ENCODE measurements around the gene CAMK4. TPM values are rescaled to one million over a fixed set of nuclear protein-coding genes. Genes with fewer than 3 reads are reported as not detected.

Gene CAMK4
- 3.9 TPM for polyA plus RNA-seq (2013, experiment 1 of 2)
- polyA plus RNA-seq (2013, experiment 2 of 2), result 6.1 TPM

DNA sequence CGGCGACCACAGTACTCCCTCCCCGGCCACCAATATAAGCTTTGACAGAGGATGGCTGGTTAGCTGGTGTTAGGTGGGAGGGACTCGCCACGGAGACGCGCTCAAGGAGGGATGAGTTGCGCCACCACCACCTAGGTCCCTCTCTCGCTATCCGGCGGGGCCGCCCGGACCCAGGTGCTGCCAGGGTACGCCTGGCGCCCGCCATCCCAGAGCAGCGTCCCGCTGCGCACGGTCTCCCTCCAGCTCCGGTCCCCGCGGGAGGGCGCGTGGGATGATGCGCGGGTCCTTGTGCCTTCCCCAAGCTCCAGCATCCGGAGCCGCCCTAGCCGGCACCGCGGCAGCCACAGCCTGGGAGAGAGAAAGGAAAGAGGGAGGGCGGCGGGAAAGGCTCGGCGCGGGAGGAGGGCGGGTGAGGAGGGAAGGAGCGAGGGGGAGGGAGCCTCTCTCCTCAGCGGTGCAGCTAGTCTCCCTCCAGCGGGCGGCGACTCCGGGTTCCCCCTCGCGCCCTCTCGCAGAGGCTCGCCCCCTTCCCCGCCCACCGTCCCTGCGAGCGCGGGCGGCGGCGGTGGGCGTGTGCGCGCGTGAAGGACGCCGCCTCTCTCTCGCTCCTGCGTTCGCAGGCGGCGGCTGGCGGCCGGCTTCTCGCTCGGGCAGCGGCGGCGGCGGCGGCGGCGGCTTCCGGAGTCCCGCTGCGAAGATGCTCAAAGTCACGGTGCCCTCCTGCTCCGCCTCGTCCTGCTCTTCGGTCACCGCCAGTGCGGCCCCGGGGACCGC lies at the start of gene CAMK4:
Gene CAMK4 (plus strand): TSS at position 598 of the 774 bp plus-strand sequence. CDS start 100 bp downstream, at position 698.
- under 1% methylated on average over 88 of the region's 89 CpGs for WGBS
- H3K9ac ChIP-seq (ENCODE audit: low read depth, low read length), result peak within 1 kb of the TSS; percentile 84
- H3K27ac ChIP-seq (ENCODE audit: low read depth, low read length), result no peak within 1 kb of the TSS
- peak within 1 kb of the TSS; percentile 91 for H3K4me3 ChIP-seq (ENCODE audit: low read length)
- no peaks in the 10 kb centered on the region for H3K9me3 ChIP-seq (ENCODE audit: insufficient read depth, low read depth, low read length)
- H3K27me3 ChIP-seq (ENCODE audit: insufficient read depth, low read length), result peaks cover 36% of the 10 kb centered on the region
- H3K4me1 ChIP-seq (ENCODE audit: insufficient read depth, low read length), result peaks cover 21% of the 10 kb centered on the region
- no peaks in the 10 kb centered on the region for H3K36me3 ChIP-seq (ENCODE audit: insufficient read depth, low read length)

DNA sequence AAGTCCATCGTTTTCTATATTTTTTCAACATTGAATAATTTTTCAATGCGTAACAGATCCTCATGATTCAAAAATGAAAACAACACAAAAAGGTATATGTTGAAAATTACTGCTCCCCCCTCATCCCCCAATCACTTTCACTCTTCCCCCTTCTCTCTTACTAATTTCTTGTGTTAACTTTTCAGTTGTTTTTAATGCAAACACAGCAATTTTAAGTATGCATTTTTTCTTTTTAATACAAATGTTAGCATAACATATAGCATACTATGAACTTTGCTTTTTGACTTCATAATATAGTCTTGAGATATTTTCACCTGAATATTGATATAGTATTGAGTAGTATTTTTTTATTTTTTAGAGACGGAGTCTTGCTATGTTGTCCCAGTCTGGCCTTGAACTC lies 41.1 kb upstream of the CAMK4 start:
- Histone ChIP-seq H3K36me3 (ENCODE audit: insufficient read depth, low read length) (no peaks in the 10 kb centered on the region), H3K27me3 (ENCODE audit: insufficient read depth, low read length) (no peaks in the 10 kb centered on the region), H3K4me1 (ENCODE audit: insufficient read depth, low read length) (no peaks in the 10 kb centered on the region), H3K27ac (ENCODE audit: low read depth, low read length) (no peak overlapping the region), H3K9ac (ENCODE audit: low read depth, low read length) (no peak overlapping the region), H3K4me3 (ENCODE audit: low read length) (no peak overlapping the region), H3K9me3 (ENCODE audit: insufficient read depth, low read depth, low read length) (no peaks in the 10 kb centered on the region)
- 94% methylated on average over 3 of the region's 3 CpGs for WGBS

DNA sequence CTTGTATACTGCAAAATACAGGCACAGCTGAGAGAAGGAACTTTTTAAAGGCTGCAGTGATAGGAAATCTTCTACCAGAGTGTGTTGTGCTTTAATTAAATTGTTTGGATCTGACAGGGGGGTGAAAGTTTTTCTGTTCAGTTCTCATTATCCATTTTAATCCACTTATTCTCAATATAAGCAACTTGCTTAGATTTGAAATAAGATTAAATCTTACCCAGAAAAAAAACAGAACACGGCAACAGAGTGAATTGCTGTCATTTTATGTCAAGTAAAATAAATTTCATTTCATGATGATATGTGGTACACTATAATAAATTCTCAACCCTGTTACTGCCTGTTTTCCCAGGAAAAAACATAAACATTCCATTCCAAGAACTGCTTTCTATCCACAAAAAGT lies 37.1 kb upstream of the CAMK4 start:
- Histone ChIP-seq H3K4me1 (ENCODE audit: insufficient read depth, low read length) (no peaks in the 10 kb centered on the region), H3K36me3 (ENCODE audit: insufficient read depth, low read length) (no peaks in the 10 kb centered on the region), H3K9ac (ENCODE audit: low read depth, low read length) (no peak overlapping the region), H3K27ac (ENCODE audit: low read depth, low read length) (no peak overlapping the region), H3K4me3 (ENCODE audit: low read length) (no peak overlapping the region), H3K27me3 (ENCODE audit: insufficient read depth, low read length) (no peaks in the 10 kb centered on the region), H3K9me3 (ENCODE audit: insufficient read depth, low read depth, low read length) (no peaks in the 10 kb centered on the region)
- whole genome bisulfite sequencing, result no CpG with 5 or more reads among the region's 1 CpG

DNA sequence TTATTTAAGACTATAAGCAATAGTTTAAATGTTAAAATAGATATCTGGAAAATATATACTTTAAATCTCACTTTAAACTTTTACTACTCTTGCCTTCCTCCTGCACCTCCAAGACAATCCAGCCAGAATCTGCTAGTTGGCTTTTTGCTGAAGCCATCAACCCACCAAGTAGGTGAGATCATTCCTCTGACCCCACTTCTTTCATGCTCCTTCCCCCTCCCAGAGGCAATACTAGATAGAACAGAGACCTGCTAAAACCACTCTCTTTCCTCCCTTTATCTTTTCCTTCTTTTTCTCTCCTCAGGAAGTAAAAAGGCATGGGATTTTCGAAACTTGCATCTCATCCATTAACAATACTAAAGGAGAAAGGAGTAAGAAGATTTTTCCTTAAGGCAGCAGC lies 30.1 kb upstream of the CAMK4 start:
- no CpG with 5 or more reads among the region's 1 CpG for WGBS
- no peak overlapping the region for H3K9ac ChIP-seq (ENCODE audit: low read depth, low read length)
- H3K4me3 ChIP-seq (ENCODE audit: low read length), result no peak overlapping the region
- H3K9me3 ChIP-seq (ENCODE audit: insufficient read depth, low read depth, low read length), result no peaks in the 10 kb centered on the region
- no peaks in the 10 kb centered on the region for H3K36me3 ChIP-seq (ENCODE audit: insufficient read depth, low read length)
- no peak overlapping the region for H3K27ac ChIP-seq (ENCODE audit: low read depth, low read length)
- H3K4me1 ChIP-seq (ENCODE audit: insufficient read depth, low read length), result no peaks in the 10 kb centered on the region
- H3K27me3 ChIP-seq (ENCODE audit: insufficient read depth, low read length), result no peaks in the 10 kb centered on the region

DNA sequence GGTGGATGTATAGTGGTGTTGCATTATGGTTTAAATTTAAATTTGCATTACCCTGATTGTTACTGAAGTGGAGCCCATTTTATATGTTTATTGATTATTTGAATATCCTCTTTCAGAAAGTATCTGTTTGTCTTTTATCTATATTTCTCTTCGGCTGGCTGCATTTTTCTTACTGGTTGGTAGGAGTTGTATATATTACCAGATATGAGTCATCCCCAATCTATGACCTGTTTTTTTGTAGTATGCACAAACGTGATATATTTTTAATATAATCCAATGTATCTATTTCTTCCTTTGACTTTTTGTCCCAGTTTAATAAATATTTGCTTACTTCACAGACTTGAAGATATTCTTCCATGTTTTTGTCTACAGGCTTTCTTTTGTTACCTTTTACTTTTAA lies 29.3 kb upstream of the CAMK4 start:
- Histone ChIP-seq H3K9ac (ENCODE audit: low read depth, low read length) (no peak overlapping the region), H3K4me3 (ENCODE audit: low read length) (no peak overlapping the region), H3K36me3 (ENCODE audit: insufficient read depth, low read length) (no peaks in the 10 kb centered on the region), H3K27ac (ENCODE audit: low read depth, low read length) (no peak overlapping the region), H3K4me1 (ENCODE audit: insufficient read depth, low read length) (no peaks in the 10 kb centered on the region), H3K9me3 (ENCODE audit: insufficient read depth, low read depth, low read length) (no peaks in the 10 kb centered on the region), H3K27me3 (ENCODE audit: insufficient read depth, low read length) (no peaks in the 10 kb centered on the region)
- no CpG with 5 or more reads among the region's 2 CpGs for WGBS

DNA sequence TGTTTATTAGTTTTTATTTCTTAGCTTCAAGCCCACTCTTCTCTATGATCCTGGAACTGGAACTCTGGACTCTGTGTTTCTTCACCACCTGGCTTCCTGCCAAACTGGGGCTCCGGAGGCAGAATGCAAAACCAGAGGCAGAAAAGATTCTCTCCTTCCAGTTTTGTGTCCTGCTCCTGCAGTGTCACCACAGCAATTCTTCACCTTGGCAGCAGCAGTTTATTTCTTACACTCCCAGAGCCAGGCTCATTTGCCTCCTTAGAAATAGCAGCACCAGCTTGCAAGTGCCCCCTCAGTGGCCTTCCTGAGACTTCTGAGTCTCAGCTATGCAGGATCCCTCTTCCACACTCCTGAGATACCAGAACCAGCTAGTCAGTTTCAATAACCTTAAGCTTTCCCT lies 26.7 kb upstream of the CAMK4 start:
- WGBS, result 77% methylated on average over 1 of the region's 1 CpG

DNA sequence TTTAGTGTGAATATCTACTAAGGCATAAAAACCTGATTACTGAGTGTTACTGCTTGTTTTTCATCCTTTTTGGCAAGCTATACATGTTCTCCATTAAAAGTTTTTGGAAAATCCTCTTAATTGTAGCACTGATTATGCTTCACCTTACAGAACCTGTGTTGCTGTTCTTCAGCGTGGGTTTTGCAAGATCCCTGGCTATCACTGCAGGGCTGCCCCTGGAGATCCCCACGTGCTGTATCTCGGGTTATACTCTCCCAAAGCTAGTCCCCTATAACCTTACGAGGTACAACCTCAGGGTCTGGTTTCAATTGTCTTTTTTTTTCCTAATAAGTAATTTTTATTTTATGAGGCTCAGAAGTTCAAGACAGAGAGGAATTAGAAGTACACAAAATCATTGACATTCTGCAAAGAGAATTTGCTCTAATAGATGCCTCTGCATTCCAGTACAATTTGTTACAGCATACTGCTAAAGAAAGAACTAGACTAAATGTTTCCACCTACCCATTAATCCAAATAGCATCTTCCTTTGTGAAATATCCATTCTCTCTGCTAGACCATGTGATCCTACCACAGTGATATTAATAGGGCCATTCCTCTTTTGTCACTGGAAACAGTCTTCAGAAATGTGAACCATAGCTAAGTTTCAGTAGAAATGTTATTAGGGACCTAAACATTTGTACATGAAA lies 25.8 kb upstream of the CAMK4 start:
- Histone ChIP-seq H3K27me3 (ENCODE audit: insufficient read depth, low read length) (no peaks in the 10 kb centered on the region), H3K4me1 (ENCODE audit: insufficient read depth, low read length) (no peaks in the 10 kb centered on the region), H3K9me3 (ENCODE audit: insufficient read depth, low read depth, low read length) (no peaks in the 10 kb centered on the region), H3K36me3 (ENCODE audit: insufficient read depth, low read length) (no peaks in the 10 kb centered on the region), H3K27ac (ENCODE audit: low read depth, low read length) (no peak overlapping the region), H3K4me3 (ENCODE audit: low read length) (no peak overlapping the region), H3K9ac (ENCODE audit: low read depth, low read length) (no peak overlapping the region)
- WGBS, result 92% methylated on average over 4 of the region's 4 CpGs

More for the DNA sequence above, 26.7 kb upstream of the CAMK4 start:
- Histone ChIP-seq H3K9me3 (ENCODE audit: insufficient read depth, low read depth, low read length) (no peaks in the 10 kb centered on the region), H3K36me3 (ENCODE audit: insufficient read depth, low read length) (no peaks in the 10 kb centered on the region), H3K4me3 (ENCODE audit: low read length) (no peak overlapping the region), H3K27ac (ENCODE audit: low read depth, low read length) (no peak overlapping the region), H3K27me3 (ENCODE audit: insufficient read depth, low read length) (no peaks in the 10 kb centered on the region), H3K4me1 (ENCODE audit: insufficient read depth, low read length) (no peaks in the 10 kb centered on the region), H3K9ac (ENCODE audit: low read depth, low read length) (no peak overlapping the region)

DNA sequence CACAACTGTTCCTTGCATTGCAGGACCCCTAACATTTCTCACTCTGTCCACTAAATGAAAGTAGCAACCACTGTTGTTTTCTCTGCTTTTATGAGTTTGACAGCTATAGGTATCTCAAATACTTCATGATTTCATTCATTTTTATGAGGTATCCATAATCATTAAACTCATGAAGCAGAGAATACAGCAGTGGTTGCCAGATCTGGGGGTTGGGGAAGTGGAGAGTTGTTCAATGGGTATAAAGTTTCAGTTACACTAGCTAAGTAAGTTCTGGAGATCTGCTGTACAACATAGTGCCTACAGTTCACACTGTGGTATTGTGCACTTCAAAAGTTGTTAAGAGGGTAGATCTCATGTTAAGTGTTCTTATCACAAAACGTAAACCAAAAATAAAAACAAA lies 23.4 kb upstream of the CAMK4 start:
- no CpG with 5 or more reads among the region's 1 CpG for WGBS
- no peak overlapping the region for H3K27ac ChIP-seq (ENCODE audit: low read depth, low read length)
- H3K36me3 ChIP-seq (ENCODE audit: insufficient read depth, low read length), result no peaks in the 10 kb centered on the region
- no peak overlapping the region for H3K4me3 ChIP-seq (ENCODE audit: low read length)
- H3K9me3 ChIP-seq (ENCODE audit: insufficient read depth, low read depth, low read length), result no peaks in the 10 kb centered on the region
- no peak overlapping the region for H3K9ac ChIP-seq (ENCODE audit: low read depth, low read length)
- H3K4me1 ChIP-seq (ENCODE audit: insufficient read depth, low read length), result no peaks in the 10 kb centered on the region
- no peaks in the 10 kb centered on the region for H3K27me3 ChIP-seq (ENCODE audit: insufficient read depth, low read length)

DNA sequence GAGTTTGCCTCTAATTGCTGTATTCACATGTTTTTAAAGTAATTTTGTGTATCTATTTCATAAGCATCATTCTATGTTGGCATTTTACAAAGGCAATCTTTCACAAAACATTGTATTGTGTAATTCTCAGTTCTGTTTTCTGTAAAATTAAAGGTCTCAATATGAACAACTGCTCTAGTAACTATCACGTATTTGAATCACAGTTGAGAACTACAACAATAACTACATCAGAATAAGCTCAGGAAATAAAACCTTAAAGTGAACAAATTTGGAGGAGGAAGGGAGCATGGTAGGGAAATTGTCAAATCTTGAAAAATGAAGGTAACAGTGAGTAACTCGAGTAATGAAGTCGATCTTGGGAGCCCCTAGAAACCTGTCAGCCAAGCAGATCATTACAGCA lies 22.5 kb upstream of the CAMK4 start:
- Histone ChIP-seq H3K27me3 (ENCODE audit: insufficient read depth, low read length) (no peaks in the 10 kb centered on the region), H3K4me1 (ENCODE audit: insufficient read depth, low read length) (no peaks in the 10 kb centered on the region), H3K4me3 (ENCODE audit: low read length) (no peak overlapping the region), H3K36me3 (ENCODE audit: insufficient read depth, low read length) (no peaks in the 10 kb centered on the region), H3K9me3 (ENCODE audit: insufficient read depth, low read depth, low read length) (no peaks in the 10 kb centered on the region), H3K27ac (ENCODE audit: low read depth, low read length) (no peak overlapping the region), H3K9ac (ENCODE audit: low read depth, low read length) (no peak overlapping the region)
- whole genome bisulfite sequencing, result 90% methylated on average over 2 of the region's 3 CpGs

DNA sequence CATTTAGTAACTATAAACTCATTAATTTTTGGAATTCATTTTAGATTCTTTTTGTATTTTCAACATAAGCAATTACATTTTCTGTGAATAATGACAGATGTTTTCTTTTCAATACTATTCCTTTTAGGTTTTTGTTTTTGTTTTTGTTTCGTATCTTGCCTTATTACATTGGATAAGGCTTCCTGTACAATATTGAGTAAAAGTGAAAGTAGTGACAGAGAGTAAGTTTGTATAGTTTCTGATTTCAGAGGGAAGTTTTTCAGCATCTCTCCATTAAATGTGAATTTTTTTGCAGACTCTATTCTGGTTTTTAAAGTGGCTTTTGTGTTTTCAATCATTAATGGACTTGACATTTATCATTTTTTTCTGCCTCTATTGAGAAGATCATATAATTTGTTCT lies 12.8 kb upstream of the CAMK4 start:
- Histone ChIP-seq H3K36me3 (ENCODE audit: insufficient read depth, low read length) (no peaks in the 10 kb centered on the region), H3K4me1 (ENCODE audit: insufficient read depth, low read length) (peaks cover 9% of the 10 kb centered on the region; the same call in 1 of the 2 replicates), H3K4me3 (ENCODE audit: low read length) (no peak overlapping the region), H3K27me3 (ENCODE audit: insufficient read depth, low read length) (no peaks in the 10 kb centered on the region), H3K9me3 (ENCODE audit: insufficient read depth, low read depth, low read length) (no peaks in the 10 kb centered on the region), H3K27ac (ENCODE audit: low read depth, low read length) (no peak overlapping the region), H3K9ac (ENCODE audit: low read depth, low read length) (no peak overlapping the region)
- WGBS, result 100% methylated on average over 1 of the region's 1 CpG

DNA sequence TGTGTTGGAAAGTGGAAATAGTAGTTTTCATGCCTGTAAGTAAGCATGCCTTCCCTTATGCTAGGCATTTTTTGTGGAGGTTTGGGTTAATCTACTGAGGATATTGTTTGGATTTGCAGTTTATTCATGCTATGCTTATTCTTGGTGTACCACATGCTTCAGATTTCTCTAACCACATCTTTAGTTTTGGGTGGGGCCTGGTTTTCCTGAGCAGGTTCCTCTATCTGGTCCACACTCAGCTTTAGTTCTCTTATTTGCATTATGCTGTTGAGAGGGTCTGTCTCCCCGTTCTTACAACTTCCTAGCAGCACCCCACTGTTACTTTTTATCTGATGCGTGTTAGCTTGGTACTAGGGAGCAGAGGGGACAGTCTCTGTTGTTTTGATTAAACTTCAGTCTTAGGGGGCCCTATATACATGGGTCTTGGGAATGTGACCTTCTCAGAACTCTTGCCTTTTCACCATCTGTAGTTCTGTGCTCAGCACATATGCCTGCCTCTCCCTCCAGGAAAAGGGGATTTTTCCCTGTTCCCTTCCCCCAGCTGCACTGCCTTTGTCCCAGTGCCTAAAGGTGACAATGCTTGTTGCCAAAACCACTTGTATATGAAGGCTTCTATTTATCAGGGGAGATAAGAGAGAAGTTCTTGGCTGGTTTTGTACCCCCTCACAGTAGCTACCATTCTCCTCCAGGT lies 10.0 kb upstream of the CAMK4 start:
- Histone ChIP-seq H3K4me3 (ENCODE audit: low read length) (no peak overlapping the region), H3K9me3 (ENCODE audit: insufficient read depth, low read depth, low read length) (no peaks in the 10 kb centered on the region), H3K9ac (ENCODE audit: low read depth, low read length) (no peak overlapping the region), H3K27me3 (ENCODE audit: insufficient read depth, low read length) (no peaks in the 10 kb centered on the region), H3K4me1 (ENCODE audit: insufficient read depth, low read length) (peaks cover 10% of the 10 kb centered on the region), H3K36me3 (ENCODE audit: insufficient read depth, low read length) (no peaks in the 10 kb centered on the region), H3K27ac (ENCODE audit: low read depth, low read length) (no peak overlapping the region)
- WGBS, result no CpG with 5 or more reads among the region's 2 CpGs
